RCC 7860 (cell line): ENCODE measurements around the gene NALCN.

Experiments
- DNase-seq: peaks from one replicate; pipeline ENCODE4 v3.0.0-alpha.2; 2015; ENCODE audit warnings: low spot score
- FAIRE-seq: peaks from 2 replicates; lab custom pipeline; 2012; peaks lifted over from hg19 to GRCh38; lab: Jason Lieb, UNC

NALCN gene

GRCh38 chr13:101292711-101293110 lies 123.6 kb downstream of the NALCN start:
- FAIRE-seq = no peak

GRCh38 chr13:101291646-101292515 lies 124.4 kb downstream of the NALCN start:
- no peak for FAIRE-seq
- no peak for DNase-seq

More at GRCh38 chr13:101292711-101293110, 123.6 kb downstream of the NALCN start:
- no peak for DNase-seq

DNA sequence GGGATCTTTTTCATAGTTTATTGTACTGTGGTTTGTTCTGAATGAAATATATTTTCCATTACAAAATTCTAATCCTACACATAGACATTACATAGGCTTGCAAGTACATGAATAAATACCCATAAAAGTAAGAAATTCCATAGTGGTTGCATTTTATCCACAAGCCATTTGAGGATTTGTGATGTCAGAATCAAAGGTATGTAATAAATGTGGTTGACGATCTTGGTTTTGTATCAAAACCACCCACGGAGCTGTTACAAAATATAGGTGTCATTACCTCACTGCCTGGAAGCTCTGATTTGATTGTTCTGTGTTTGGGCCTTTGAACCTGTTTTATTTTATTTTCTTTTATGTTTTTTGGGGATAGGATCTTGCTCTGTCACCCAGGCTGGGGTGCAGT lies 125.1 kb downstream of the NALCN start:
- FAIRE-seq = no peak

DNA sequence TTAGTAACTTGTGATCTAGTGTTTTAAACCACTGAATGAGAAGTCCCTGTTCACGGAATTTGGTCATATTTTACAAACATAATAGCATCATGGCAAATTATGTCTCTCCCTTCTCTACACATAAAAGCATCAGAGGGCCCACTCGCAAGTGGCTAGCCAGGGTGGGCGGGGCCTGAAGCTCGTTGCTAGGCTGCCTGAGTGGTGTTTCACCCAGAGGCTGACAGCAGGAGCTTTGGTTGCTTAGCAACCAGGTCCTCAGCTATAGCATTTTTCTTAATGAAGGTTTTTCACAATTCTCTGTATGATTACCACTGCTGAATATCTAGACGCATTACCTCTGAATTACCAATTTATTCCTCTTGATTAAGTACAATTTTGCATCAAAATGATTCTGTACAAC lies 126.5 kb downstream of the NALCN start:
- DNase-seq (no peak), FAIRE-seq (no peak)

More for the DNA sequence above, 125.1 kb downstream of the NALCN start:
- DNase-seq = no peak

GRCh38 chr13:101283782-101284181 lies 132.5 kb downstream of the NALCN start:
- no peak for FAIRE-seq

GRCh38 chr13:101272886-101273285 lies 143.4 kb downstream of the NALCN start:
- DNase-seq = no peak
- no peak for FAIRE-seq

More at GRCh38 chr13:101283782-101284181, 132.5 kb downstream of the NALCN start:
- DNase-seq = no peak

GRCh38 chr13:101271681-101272245 lies 144.5 kb downstream of the NALCN start:
- FAIRE-seq = no peak
- no peak for DNase-seq

GRCh38 chr13:101267656-101268055 lies 148.7 kb downstream of the NALCN start:
- peak; percentile 85 for DNase-seq

DNA sequence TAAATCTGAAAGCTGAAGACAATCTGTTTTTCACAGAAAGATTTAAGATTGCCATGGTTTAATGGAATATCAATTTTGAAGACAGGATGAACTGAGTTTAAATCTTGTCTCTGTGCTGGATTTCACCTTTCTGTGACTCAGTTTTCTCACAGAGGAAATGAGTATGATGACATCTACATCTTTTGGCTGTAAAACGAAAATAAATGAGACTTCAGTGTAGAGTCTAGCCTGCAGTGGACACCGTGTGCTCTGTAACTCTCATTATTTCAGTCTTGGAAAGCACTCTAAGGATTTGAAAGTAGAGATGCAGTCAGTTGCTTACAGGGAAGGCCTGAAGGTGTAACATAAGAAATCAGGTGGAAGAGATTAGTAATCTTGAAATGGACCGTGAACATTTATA lies 150.4 kb downstream of the NALCN start:
- no peak for DNase-seq
- no peak for FAIRE-seq

More at GRCh38 chr13:101267656-101268055, 148.7 kb downstream of the NALCN start:
- peak; percentile 76 for FAIRE-seq

- FAIRE-seq = no peak
- DNase-seq = no peak
Observed at GRCh38 chr13:101264931-101265330, 151.4 kb downstream of the NALCN start.

DNA sequence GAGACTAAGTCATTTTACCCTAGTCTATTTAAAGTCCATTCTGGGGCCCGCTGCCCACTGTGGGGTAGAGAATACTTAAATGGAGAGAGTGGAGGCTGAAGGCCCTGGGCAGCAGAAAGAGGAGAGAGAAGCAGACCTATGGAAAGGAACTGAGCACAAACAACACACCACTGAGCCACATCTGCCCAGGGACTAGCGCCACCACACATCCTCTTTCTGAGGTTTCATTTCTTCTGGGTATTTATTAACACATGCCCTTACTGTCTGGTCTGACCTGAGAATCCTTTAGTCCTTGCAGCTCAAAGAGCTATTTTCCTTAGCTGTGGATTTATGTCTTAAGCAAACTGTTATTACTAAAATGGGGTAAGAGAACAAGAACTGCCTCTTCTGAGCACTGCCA lies 154.0 kb downstream of the NALCN start:
- FAIRE-seq (no peak), DNase-seq (no peak)

- DNase-seq = no peak
- FAIRE-seq = no peak
Observed at GRCh38 chr13:101258509-101258908, 157.8 kb downstream of the NALCN start.

DNA sequence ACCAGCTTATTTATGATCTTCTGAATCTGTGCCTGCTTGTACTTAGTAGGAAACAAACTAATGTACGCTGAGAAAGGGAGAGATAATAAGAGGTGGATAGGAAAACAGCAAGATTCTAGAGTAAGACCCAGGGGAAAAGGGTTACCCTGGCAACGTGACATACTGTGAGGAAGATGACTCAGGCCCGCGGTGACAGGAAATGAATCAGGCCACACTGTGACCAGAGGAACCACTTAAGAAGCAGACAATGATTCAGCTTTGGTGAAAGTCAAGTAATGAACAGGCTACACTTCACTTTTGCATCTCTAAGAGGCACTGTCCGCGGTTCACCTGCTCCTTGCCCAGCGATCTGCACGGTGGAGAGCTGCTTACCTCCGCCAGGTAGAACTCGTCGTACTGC lies 158.2 kb downstream of the NALCN start:
- FAIRE-seq = peak; percentile 87
- DNase-seq = peak; percentile 92

- DNase-seq (no peak), FAIRE-seq (no peak)
Observed at GRCh38 chr13:101248739-101249514, 167.4 kb downstream of the NALCN start.

DNA sequence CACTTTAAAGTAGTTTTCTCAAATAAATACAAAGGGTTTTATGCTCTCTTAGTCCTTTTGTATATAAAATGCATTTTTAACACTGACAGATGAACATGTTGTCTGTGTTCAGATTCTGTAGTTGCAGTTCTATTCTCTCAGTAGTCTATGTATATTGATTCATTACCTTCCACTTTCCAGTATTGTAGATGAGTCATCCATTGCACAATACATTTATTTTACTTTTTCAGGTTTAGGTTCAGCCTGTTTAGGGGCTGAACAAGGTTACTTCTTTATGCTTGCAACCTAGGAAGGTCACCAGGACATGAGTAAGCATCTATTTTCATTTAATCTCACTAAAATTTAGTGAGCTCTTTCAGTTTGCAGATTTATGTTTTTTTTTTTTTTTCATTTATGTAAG lies 173.6 kb downstream of the NALCN start:
- DNase-seq (no peak), FAIRE-seq (no peak)

DNA sequence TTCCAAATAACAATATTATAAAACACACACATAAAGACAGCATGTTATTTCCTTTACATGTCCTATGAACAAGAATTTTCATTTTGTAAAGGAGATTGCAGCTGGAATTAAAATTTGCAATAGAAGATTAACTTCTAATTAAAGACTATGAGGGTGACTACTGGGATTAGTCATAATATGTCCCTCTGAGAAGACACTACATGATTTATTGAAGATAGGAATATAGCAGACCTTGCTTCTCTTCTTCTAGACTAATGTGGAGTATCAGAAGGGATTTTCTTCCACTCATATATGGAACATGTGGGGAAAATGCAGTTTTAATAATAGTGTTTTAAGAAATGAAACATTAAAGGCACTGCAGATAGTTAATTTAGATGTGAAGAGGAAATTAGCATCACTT lies 177.8 kb downstream of the NALCN start:
- no peak for FAIRE-seq
- no peak for DNase-seq

GRCh38 chr13:101231751-101232428 lies 184.4 kb downstream of the NALCN start:
- DNase-seq (no peak), FAIRE-seq (no peak)

GRCh38 chr13:101230271-101230890 lies 185.9 kb downstream of the NALCN start:
- no peak for DNase-seq
- FAIRE-seq = no peak

DNA sequence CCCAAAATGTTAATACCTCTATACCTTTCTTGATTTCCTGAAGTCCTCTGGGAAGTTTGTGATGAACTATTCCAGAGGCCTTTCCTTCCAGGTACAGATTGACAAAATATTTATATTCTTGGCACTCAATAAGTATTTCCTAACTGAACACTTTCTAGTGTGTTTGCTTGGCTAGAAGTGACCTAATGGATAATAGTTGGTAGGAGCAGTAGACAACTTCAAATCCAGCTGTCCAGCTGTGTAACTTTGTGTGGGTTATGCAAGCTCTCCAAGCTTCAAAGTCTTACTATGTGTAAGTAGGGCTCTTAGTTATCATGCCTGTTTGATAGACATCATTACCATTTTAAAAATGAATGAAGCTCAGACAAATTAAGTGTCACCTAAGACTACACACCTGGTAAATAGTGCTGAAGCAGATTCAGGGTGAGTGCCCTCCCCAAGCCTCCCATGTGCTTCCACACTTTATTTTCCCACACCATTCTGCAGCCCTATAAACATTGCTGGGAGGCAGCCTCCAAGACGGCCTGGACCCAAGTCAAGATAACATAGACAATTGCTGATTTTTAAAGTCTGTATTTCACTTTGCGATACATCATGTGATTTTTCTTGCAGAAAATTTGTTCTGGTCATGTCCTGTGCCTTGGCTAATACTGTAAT lies 196.6 kb downstream of the NALCN start:
- FAIRE-seq (no peak), DNase-seq (no peak)

DNA sequence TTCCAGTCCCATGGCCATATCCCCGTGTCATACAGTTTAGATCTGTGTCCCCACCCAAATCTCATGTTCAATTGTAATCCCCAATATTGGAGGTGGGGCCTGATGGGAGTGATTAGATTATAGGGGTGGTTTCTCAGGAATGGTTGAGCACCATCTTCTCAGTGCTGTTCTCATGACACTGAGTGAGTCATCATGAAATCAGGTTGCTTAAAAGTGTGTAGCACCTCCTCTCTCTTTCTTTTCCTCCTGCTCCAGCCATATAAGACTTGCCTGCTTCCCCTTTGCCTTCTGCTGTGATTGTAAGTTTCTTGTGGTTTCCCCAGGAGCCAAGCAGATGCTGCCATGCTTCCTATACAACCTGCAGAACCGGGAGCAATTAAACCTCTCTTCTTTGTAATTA lies 197.8 kb downstream of the NALCN start:
- no peak for DNase-seq
- no peak for FAIRE-seq
